Measurements from ENCODE around the gene ZNF226. TPM values are rescaled to one million over a fixed set of nuclear protein-coding genes. Genes with fewer than 3 reads are reported as not detected.

Gene ZNF226
- total RNA-seq, 2 experiments from 2014 or later, result 14.6 to 17.9 TPM

DNA sequence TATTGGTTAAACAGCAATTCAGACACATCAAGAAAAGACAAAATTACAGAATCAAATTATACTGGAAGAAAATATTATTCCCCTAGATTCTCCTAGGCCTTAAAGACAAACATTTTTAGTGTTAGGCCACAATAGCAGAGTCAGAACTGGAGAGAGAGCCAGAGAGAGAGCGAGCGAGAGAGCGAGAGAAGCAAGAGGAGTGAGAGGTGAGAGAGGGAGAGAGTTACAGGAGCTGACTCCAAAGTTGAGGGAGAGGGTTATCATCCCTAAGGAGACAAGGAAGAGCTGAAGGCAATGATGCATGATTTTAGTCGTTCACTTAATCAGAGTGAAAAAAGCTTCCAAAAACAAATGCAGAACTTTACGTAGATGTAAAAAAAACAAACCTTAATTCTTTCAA, 27.2 kb downstream of the ZNF226 start:
- Histone ChIP-seq H2AFZ (ENCODE audit: low read length) (no peak overlapping the region), H3K9me3 (ENCODE audit: low read length) (no peaks in the 10 kb centered on the region), H3K4me1 (ENCODE audit: insufficient read depth, low read length, poor library complexity, severe bottlenecking) (no peaks in the 10 kb centered on the region), H4K20me1 (ENCODE audit: insufficient read depth, low read length) (no peaks in the 10 kb centered on the region), H3K79me2 (ENCODE audit: insufficient read depth, low read depth, low read length) (no peaks in the 10 kb centered on the region), H3K4me2 (ENCODE audit: low read length) (no peak overlapping the region), H3K9me2 (ENCODE audit: insufficient read depth, low read length) (no peaks in the 10 kb centered on the region), H3K27ac (ENCODE audit: low read depth, low read length, poor library complexity, severe bottlenecking) (no peak overlapping the region), H3K36me3 (ENCODE audit: insufficient read depth, low read length) (no peaks in the 10 kb centered on the region), H3K4me3 (ENCODE audit: low read depth, low read length, poor library complexity, severe bottlenecking) (no peak overlapping the region)
- POLR2A ChIA-PET, result no interaction called here
- no peak for DNase-seq (ENCODE audit: low spot score)
- TF ChIP-seq, protein P1, sequence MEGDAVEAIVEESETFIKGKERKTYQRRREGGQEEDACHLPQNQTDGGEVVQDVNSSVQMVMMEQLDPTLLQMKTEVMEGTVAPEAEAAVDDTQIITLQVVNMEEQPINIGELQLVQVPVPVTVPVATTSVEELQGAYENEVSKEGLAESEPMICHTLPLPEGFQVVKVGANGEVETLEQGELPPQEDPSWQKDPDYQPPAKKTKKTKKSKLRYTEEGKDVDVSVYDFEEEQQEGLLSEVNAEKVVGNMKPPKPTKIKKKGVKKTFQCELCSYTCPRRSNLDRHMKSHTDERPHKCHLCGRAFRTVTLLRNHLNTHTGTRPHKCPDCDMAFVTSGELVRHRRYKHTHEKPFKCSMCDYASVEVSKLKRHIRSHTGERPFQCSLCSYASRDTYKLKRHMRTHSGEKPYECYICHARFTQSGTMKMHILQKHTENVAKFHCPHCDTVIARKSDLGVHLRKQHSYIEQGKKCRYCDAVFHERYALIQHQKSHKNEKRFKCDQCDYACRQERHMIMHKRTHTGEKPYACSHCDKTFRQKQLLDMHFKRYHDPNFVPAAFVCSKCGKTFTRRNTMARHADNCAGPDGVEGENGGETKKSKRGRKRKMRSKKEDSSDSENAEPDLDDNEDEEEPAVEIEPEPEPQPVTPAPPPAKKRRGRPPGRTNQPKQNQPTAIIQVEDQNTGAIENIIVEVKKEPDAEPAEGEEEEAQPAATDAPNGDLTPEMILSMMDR (conservative IDR thresholded peaks at IDR 0.05; ENCODE audit: low read length), result no peak
- no peak for TF ChIP-seq EZH2phosphoT487 (IDR thresholded peaks at IDR 0.05; ENCODE audit: borderline replicate concordance, low read depth, low read length)
- CTCF ChIA-PET (ENCODE audit: unreplicated experiment), result no interaction called here
- BruUV-seq (replicated peaks), result no TSS peak
- intact Hi-C loops (cut with micrococcal nuclease; ENCODE audit: unreplicated experiment), result no loop called here

DNA sequence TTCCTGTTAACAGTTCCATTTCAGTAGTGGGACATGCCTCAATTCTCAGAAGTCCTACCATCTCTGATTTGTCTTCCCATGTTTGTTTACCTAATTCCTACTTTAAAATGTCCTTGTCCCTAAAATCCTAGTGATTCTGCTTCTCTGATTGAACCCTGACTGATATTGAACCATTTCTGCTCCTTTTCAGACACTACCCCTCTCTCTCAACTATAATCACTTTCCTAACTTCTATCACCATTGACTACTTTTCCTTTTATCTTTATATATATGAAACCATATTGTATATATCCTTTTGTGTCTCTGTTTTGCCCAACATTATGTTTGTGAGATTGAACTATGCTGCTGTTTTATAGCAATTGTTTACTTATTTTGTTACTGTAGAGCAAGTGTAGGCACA, 31.9 kb downstream of the ZNF226 start:
- no peaks in the 10 kb centered on the region for H3K9me2 ChIP-seq (ENCODE audit: insufficient read depth, low read length)
- H3K9me3 ChIP-seq (ENCODE audit: low read length), result no peaks in the 10 kb centered on the region
- no peak for DNase-seq (ENCODE audit: low spot score)
- no peaks in the 10 kb centered on the region for H4K20me1 ChIP-seq (ENCODE audit: insufficient read depth, low read length)
- H3K4me1 ChIP-seq (ENCODE audit: insufficient read depth, low read length, poor library complexity, severe bottlenecking), result no peaks in the 10 kb centered on the region
- H3K36me3 ChIP-seq (ENCODE audit: insufficient read depth, low read length), result no peaks in the 10 kb centered on the region
- H3K79me2 ChIP-seq (ENCODE audit: insufficient read depth, low read depth, low read length), result no peaks in the 10 kb centered on the region
- intact Hi-C loops (cut with micrococcal nuclease; ENCODE audit: unreplicated experiment), result no loop called here
- ChIA-PET CTCF (ENCODE audit: unreplicated experiment) (no interaction called here), POLR2A (no interaction called here)
- H2AFZ ChIP-seq (ENCODE audit: low read length), result no peak overlapping the region
- no peak overlapping the region for H3K27ac ChIP-seq (ENCODE audit: low read depth, low read length, poor library complexity, severe bottlenecking)
- no peak overlapping the region for H3K4me3 ChIP-seq (ENCODE audit: low read depth, low read length, poor library complexity, severe bottlenecking)
- BruUV-seq (replicated peaks), result no TSS peak
- no peak for TF ChIP-seq EZH2phosphoT487 (IDR thresholded peaks at IDR 0.05; ENCODE audit: borderline replicate concordance, low read depth, low read length)
- TF ChIP-seq, protein P1 (conservative IDR thresholded peaks at IDR 0.05; ENCODE audit: low read length), result no peak
- H3K4me2 ChIP-seq (ENCODE audit: low read length), result no peak overlapping the region

GRCh38 chr19:44202470-44202869, 37.6 kb downstream of the ZNF226 start:
- POLR2A ChIA-PET, result no interaction called here
- no peak for DNase-seq (ENCODE audit: low spot score)
- Histone ChIP-seq H3K79me2 (ENCODE audit: insufficient read depth, low read depth, low read length) (no peaks in the 10 kb centered on the region), H4K20me1 (ENCODE audit: insufficient read depth, low read length) (no peaks in the 10 kb centered on the region), H3K9me3 (ENCODE audit: low read length) (peaks cover 20% of the 10 kb centered on the region; the same call in 1 of the 2 replicates), H3K36me3 (ENCODE audit: insufficient read depth, low read length) (no peaks in the 10 kb centered on the region), H3K4me1 (ENCODE audit: insufficient read depth, low read length, poor library complexity, severe bottlenecking) (peaks cover under 1% of the 10 kb centered on the region), H3K4me2 (ENCODE audit: low read length) (no peak overlapping the region), H3K4me3 (ENCODE audit: low read depth, low read length, poor library complexity, severe bottlenecking) (no peak overlapping the region), H2AFZ (ENCODE audit: low read length) (no peak overlapping the region), H3K27ac (ENCODE audit: low read depth, low read length, poor library complexity, severe bottlenecking) (no peak overlapping the region), H3K9me2 (ENCODE audit: insufficient read depth, low read length) (no peaks in the 10 kb centered on the region)
- CTCF ChIA-PET (ENCODE audit: unreplicated experiment), result no interaction called here
- no peak for TF ChIP-seq EZH2phosphoT487 (IDR thresholded peaks at IDR 0.05; ENCODE audit: borderline replicate concordance, low read depth, low read length)
- TF ChIP-seq, protein P1 (conservative IDR thresholded peaks at IDR 0.05; ENCODE audit: low read length), result no peak
- intact Hi-C loops (cut with micrococcal nuclease; ENCODE audit: unreplicated experiment), result no loop called here
- no TSS peak for BruUV-seq (replicated peaks)

Data from OCI-LY7 (cell line).